HG02642 (cell line): Measurements from ENCODE around the gene ATG9A.

Experiments
- ATAC-seq: cut with Tn5 transposase; IDR thresholded peaks from one replicate; pipeline ENCODE4 v1.9.1; 2021; ENCODE audit warnings: mild to moderate bottlenecking; ENCODE audit not compliant: unreplicated experiment, poor library complexity

The ATG9A gene

GRCh38 chr2:219253753-219254589 is 24.5 kb upstream of the ATG9A start, which contains the start of gene TUBA4A:
TUBA4A (minus strand) TSS chr2:219253918; CDS start chr2:219253858, 60 bp downstream.
- ATAC-seq = peak; percentile 59

GRCh38 chr2:219252900-219253752 is 23.7 kb upstream of the ATG9A start, which contains the start of gene TUBA4B:
TUBA4B (plus strand) TSS chr2:219253243; CDS start chr2:219253408, 165 bp downstream.
- peak; percentile 12 for ATAC-seq

GRCh38 chr2:219252570-219252899 is 23.1 kb upstream of the ATG9A start:
- ATAC-seq = no peak

GRCh38 chr2:219252084-219252483 is 22.6 kb upstream of the ATG9A start:
- no peak for ATAC-seq

- ATAC-seq = no peak
Observed at GRCh38 chr2:219251656-219252055, 22.2 kb upstream of the ATG9A start.

- no peak for ATAC-seq
Observed at GRCh38 chr2:219250049-219250781, 20.8 kb upstream of the ATG9A start.

- peak; percentile 42 for ATAC-seq
Observed at GRCh38 chr2:219249203-219249980, 20.0 kb upstream of the ATG9A start.

- no peak for ATAC-seq
Observed at GRCh38 chr2:219248845-219249202, 19.4 kb upstream of the ATG9A start.

GRCh38 chr2:219247678-219248642 is 18.5 kb upstream of the ATG9A start:
- no peak for ATAC-seq

- ATAC-seq = no peak
Observed at GRCh38 chr2:219246559-219246958, 17.1 kb upstream of the ATG9A start.

GRCh38 chr2:219245899-219246230 is 16.4 kb upstream of the ATG9A start:
- ATAC-seq = no peak

GRCh38 chr2:219245148-219245898 is 15.9 kb upstream of the ATG9A start, which contains the start of the genes GLB1L and STK16:
GLB1L (minus strand) TSS chr2:219245444; CDS start chr2:219243573, 1,871 bp downstream.
STK16 (plus strand) TSS chr2:219245479; CDS start chr2:219246000, 521 bp downstream.
- ATAC-seq = peak; percentile 73

GRCh38 chr2:219244789-219245147 is 15.3 kb upstream of the ATG9A start:
- no peak for ATAC-seq

- ATAC-seq = no peak
Observed at GRCh38 chr2:219243291-219243761, 13.9 kb upstream of the ATG9A start.

- no peak for ATAC-seq
Observed at GRCh38 chr2:219234331-219234730, 4.9 kb upstream of the ATG9A start.

GRCh38 chr2:219230059-219230540 is 664 bp upstream of the ATG9A start:
- peak; percentile 20 for ATAC-seq

- ATAC-seq = no peak
Observed at GRCh38 chr2:219228911-219229304, 528 bp downstream of the ATG9A start.
